Heart left ventricle (tissue), 16 donors: ENCODE results near the gene CXXC5. TPM values are rescaled to one million over a fixed set of nuclear protein-coding genes. Genes with fewer than 3 reads are reported as not detected.

Experiments used
- ATAC-seq, 4 donors: fragments of 200-7000 bp; cut with Tn5 transposase; one replicate each; pipeline ENCODE4 v1.9.1; 2020 to 2022; ENCODE audit warnings: moderate library complexity in 4 of 4, mild to moderate bottlenecking in 3 of 4, moderate number of reproducible peaks in 1 of 4
- DNase-seq, 5 donors: peaks; one replicate each; pipeline ENCODE4 v3.0.0-alpha.2; 2020
- H3K27ac ChIP-seq, 12 donors: fragments of 200-600 bp; sonication (generic) in 4 of 12; one replicate each; pipeline versions ENCODE4 v1.5.0 to v1.8.0; 2016 to 2022; ENCODE audit warnings: mild to moderate bottlenecking in 2 of 12
- H3K27me3 ChIP-seq, 9 donors: fragments of 200-600 bp; sonication (generic) in 2 of 9; one replicate each; pipeline versions ENCODE4 v1.5.1 to v1.8.0; 2016 to 2022; ENCODE audit warnings: mild to moderate bottlenecking in 3 of 9
- H3K36me3 ChIP-seq, 9 donors: fragments of 200-600 bp; sonication (generic) in 2 of 9; one replicate each; pipeline versions ENCODE4 v1.5.0 to v1.8.0; 2018 to 2022; ENCODE audit warnings: mild to moderate bottlenecking in 2 of 9
- H3K4me1 ChIP-seq, 12 donors: fragments of 200-600 bp; sonication (generic) in 4 of 12; one replicate each; pipeline versions ENCODE4 v1.5.0 to v1.8.0; 2016 to 2022; ENCODE audit warnings: mild to moderate bottlenecking in 3 of 12
- H3K4me3 ChIP-seq, 12 donors: fragments of 200-600 bp; sonication (generic) in 4 of 12; one replicate each; pipeline versions ENCODE4 v1.5.0 to v1.8.0; 2017 to 2022; ENCODE audit warnings: mild to moderate bottlenecking in 9 of 12, moderate library complexity in 4 of 12
- H3K9me3 ChIP-seq, 12 donors: fragments of 200-600 bp; sonication (generic) in 4 of 12; one replicate each; pipeline versions ENCODE4 v1.5.0 to v1.8.0; 2016 to 2022; ENCODE audit warnings: mild to moderate bottlenecking in 1 of 12
- POLR2A ChIP-seq, 2 donors: fragments of 450-650 bp; IDR thresholded peaks; one replicate each; pipeline ENCODE4 v1.6.1; 2017; ENCODE audit warnings: antibody characterized with exemption in 2 of 2, mild to moderate bottlenecking in 2 of 2, moderate library complexity in 2 of 2
- WGBS, 4 donors: extraction: QIAGEN DNeasy Blood & Tissue Kit in 2 of 4; methylation state at CpG; one replicate each; pipeline versions ENCODE4 v1.1.5 to v1.1.7; 2013 to 2018; 5-methylcytosine and 5-hydroxymethylcytosine counted together
- intact Hi-C, 10 donors: fragments of 100-400 bp; cut with DNase I; formaldehyde crosslinking; loops; one replicate each; pipeline versions ENCODE4 v1.11.1 to v1.14.2; 2022
- polyA plus RNA-seq, 2 donors: library from polyadenylated mRNA; stranded (reverse); fragments of 200-250 nt; gene quantifications; one replicate each; pipeline ENCODE4 v1.2.3, GENCODE V29; 2013
- total RNA-seq, 9 donors: library from RNA; depleted of rRNA in 2 of 9; stranded (reverse); fragments of >200 nt in 2 of 9; fragmentation: NEBNext Ultra II Directional in 3 of 9; extraction: Animal tissue kit (Norgen Biotek cat#: 25700) in 3 of 9; gene quantifications; one replicate each; pipeline versions ENCODE4 v1.1.0 to v1.2.4, GENCODE V29; 2016 to 2023
- TF ChIP-seq, protein P1 (sequence below), 12 donors: fragments of 200-600 bp; sonication (generic) in 4 of 12; IDR thresholded peaks; one replicate each; pipeline versions ENCODE4 v1.5.0 to v1.8.0; 2018 to 2022; ENCODE audit warnings: antibody characterized with exemption in 12 of 12, mild to moderate bottlenecking in 5 of 12
- donor health status: ischemic (EF 13 %, LVEDD 7.1; RV severe dilation, severe dysfunction).
- donor health status: healthy with polysubstance abuse.
- donor health status: DM: no; HTN: yes; CAD: no.
- donor health status: DM: no; HTN: no; CAD: no.
- donor health status: ischemic (EF 25% LVEDD 6.9; RV normal size, moderate dysfunction).
- donor health status: ischemic (EF 25% LVEDD 5.7; RV mildly dilated, moderate dysfunction).
- donor health status: healthy.
- donor health status: DM: yes; HTN: yes; CAD: no.
- donor health status: ischemic (EF 35%, LVEDD 5.7; RV mildly dilated, moderate dysfunction).
- donor health status: nonischemic (EF 11% LVEDD 7.7; RV severe dilation, severe dysfunction).
- donor health status: DM: yes; HTN: yes; CAD: no.
- donor health status: PGD.
- donor health status: ischemic (EF 29% LVEDD 5.4; RV normal size, mild dysfunction).
- donor health status: nonischemic (EF 23%, LVEDD 6.1; RV moderate dilation, normal function).

Gene CXXC5
- total and polyA plus RNA-seq, 11 donors: 29.8 to 74.6 (median 36.3) TPM

DNA sequence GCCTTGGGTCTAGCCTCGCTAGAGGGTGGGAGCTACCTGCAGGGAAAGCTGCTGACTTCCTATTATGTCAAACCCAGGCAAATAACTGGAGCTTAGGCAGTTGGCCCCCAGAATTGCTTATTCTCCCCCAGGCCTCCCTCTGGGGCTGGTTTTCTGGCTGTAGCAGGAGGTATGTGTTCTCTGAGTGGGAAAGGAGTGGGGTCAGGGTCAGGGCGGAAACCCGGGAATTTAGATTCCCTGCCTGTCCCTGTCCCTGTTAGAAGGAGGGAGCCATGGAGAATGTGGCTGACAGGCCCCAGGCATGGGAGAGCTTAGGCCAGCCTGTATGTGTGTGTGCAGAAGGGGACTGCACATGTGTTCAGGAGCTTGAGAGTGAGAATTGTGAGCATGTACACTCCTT is 13.6 kb upstream of the CXXC5 start:
- DNase-seq: no peak
- Histone ChIP-seq H3K36me3 (peaks cover 0 to 25% (median 9%) of the 10 kb centered on the region in 9 donors), H3K4me3 (no peak overlapping the region), H3K9me3 (no peaks in the 10 kb centered on the region), H3K4me1 (peaks cover 15 to 50% (median 38%) of the 10 kb centered on the region in 12 donors), H3K27me3 (no peaks in the 10 kb centered on the region), H3K27ac (no peak overlapping the region)
- WGBS, 4 donors: 84 to 91% (median 89%) methylated on average over 3 of the region's 3 CpGs
- intact Hi-C loops: loop anchor here in 7 of 10 donors (2.0 to 10.0 kb wide), 8 partner anchors 54 to 520 kb away; no protein-coding TSS in a partner anchor
- ATAC-seq: no peak
- no peak for TF ChIP-seq POLR2A (IDR thresholded peaks at IDR 0.05)
- TF ChIP-seq, protein P1, sequence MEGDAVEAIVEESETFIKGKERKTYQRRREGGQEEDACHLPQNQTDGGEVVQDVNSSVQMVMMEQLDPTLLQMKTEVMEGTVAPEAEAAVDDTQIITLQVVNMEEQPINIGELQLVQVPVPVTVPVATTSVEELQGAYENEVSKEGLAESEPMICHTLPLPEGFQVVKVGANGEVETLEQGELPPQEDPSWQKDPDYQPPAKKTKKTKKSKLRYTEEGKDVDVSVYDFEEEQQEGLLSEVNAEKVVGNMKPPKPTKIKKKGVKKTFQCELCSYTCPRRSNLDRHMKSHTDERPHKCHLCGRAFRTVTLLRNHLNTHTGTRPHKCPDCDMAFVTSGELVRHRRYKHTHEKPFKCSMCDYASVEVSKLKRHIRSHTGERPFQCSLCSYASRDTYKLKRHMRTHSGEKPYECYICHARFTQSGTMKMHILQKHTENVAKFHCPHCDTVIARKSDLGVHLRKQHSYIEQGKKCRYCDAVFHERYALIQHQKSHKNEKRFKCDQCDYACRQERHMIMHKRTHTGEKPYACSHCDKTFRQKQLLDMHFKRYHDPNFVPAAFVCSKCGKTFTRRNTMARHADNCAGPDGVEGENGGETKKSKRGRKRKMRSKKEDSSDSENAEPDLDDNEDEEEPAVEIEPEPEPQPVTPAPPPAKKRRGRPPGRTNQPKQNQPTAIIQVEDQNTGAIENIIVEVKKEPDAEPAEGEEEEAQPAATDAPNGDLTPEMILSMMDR (IDR thresholded peaks at IDR 0.05): no peak

DNA sequence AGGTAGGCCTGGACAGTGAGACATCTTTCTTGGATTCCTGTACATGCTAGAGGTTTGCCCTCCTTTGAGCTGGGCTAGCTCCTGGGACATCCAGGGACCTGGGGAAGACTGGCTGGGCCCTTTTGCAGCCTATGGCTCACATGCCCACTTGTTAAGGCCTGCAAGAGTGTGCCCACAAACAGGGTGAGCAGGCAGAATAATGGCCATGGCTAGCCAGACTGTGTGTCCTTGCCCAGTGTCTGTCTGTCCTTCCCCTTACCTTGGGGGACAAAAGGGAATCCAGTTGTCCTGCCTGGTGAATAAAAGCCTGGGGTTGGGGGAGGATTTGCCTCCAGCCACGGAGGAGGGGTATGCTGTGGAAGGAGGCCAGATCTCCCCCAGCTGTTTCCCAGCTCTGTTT is 13.0 kb upstream of the CXXC5 start:
- intact Hi-C loops: loop anchor here in 7 of 10 donors (1.0 to 10.0 kb wide), 8 partner anchors 54 to 520 kb away; no protein-coding TSS in a partner anchor
- no peaks in the 10 kb centered on the region for H3K27me3 ChIP-seq
- peaks cover 0 to 18% (median 2%) of the 10 kb centered on the region in 9 donors for H3K36me3 ChIP-seq
- H3K27ac ChIP-seq: peak overlapping the region in 7 of 12 donors; percentile 31 to 97 (median 90)
- DNase-seq (no peak), ATAC-seq (no peak)
- H3K4me1 ChIP-seq: peaks cover 15 to 54% (median 38%) of the 10 kb centered on the region in 12 donors
- no peaks in the 10 kb centered on the region for H3K9me3 ChIP-seq
- TF ChIP-seq, protein P1 (IDR thresholded peaks at IDR 0.05): no peak
- TF ChIP-seq POLR2A (IDR thresholded peaks at IDR 0.05): no peak
- no peak overlapping the region for H3K4me3 ChIP-seq
- WGBS, 4 donors: 42 to 64% (median 46%) methylated on average over 1 of the region's 1 CpG

DNA sequence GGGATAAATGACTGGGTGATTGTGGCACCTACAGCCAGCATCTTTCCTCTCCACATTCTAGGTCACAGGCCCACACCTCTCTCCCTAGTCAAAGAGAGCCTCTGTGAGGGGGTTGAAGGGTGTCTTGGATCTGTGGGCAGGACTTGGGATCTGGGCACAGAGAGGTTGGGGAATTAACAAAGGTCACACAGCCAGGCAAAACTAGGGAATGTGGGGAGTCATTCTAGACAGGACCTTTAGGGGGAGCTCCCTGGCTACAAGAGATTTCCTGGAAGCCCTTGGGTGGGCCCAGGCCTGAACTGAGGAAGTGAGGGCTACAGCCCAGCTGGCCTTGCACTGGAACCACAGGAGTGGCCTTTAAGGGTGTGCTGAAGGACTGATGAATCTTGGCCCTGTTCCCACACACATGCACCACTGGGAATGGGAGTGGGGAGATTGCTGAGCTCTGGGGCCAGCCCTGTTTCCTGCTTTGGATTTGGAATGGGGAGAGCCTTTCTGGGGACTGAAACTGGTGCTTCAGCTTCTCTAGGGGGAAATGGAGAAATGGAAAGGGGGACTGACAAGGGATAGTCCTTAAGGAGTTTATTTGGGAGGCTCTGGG is 12.4 kb upstream of the CXXC5 start:
- H3K4me1 ChIP-seq: peaks cover 15 to 56% (median 38%) of the 10 kb centered on the region in 12 donors
- TF ChIP-seq, protein P1 (IDR thresholded peaks at IDR 0.05): peak; percentile 61 to 91 (median 76)
- TF ChIP-seq POLR2A (IDR thresholded peaks at IDR 0.05): no peak

DNA sequence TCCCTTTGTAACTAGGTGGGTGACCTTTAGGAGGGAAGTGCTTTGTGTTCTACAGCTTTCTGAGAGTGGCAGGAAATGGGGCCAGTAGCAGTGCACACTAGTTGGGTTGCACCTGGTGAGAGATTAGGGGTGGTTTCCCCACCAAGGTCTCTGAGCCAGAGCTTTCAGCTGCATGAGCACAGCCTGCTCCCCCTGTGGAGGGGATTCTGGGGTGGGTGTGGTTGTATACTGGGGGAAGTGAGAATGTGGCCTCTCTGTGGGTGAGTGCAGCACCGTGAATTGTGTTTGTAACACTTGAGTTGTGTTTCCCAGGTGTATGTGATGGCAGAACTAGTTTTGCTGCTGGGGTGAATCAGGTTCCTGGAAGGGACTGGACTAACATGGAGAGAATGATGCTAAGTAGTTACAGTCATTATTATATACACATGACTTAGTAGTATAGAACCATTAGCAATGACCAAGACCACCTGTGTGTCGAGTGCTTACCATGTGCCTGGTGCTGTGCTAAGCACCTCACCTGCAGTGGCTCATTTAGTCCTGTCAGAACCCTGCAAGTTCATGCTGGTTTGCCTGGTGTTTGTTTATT is 11.8 kb upstream of the CXXC5 start:
- Histone ChIP-seq H3K4me1 (peaks cover 15 to 56% (median 38%) of the 10 kb centered on the region in 12 donors), H3K9me3 (no peaks in the 10 kb centered on the region), H3K27me3 (no peaks in the 10 kb centered on the region), H3K4me3 (peak overlapping the region in 2 of 12 donors; percentile 53 to 61), H3K36me3 (peaks cover 0 to 14% (median 0%) of the 10 kb centered on the region in 9 donors), H3K27ac (peak overlapping the region in 11 of 12 donors; percentile 63 to 97 (median 91))
- TF ChIP-seq, protein P1 (IDR thresholded peaks at IDR 0.05): no peak
- TF ChIP-seq POLR2A (IDR thresholded peaks at IDR 0.05): no peak
- WGBS, 4 donors: 48 to 61% (median 54%) methylated on average over 2 of the region's 2 CpGs
- DNase-seq (no peak), ATAC-seq (peak in 2 of 4 donors; percentile 2 to 12)
- intact Hi-C loops: loop anchor here in 7 of 10 donors (1.0 to 10.0 kb wide), 8 partner anchors 15 to 519 kb away; no protein-coding TSS in a partner anchor

More for the DNA sequence above, 12.4 kb upstream of the CXXC5 start:
- peak overlapping the region in 1 of 12 donors; percentile 11 for H3K4me3 ChIP-seq
- H3K27ac ChIP-seq: peak overlapping the region in 11 of 12 donors; percentile 63 to 97 (median 91)
- H3K36me3 ChIP-seq: peaks cover 0 to 14% (median 0%) of the 10 kb centered on the region in 9 donors
- intact Hi-C loops: loop anchor here in 8 of 10 donors (1.0 to 10.0 kb wide), 11 partner anchors 15 to 519 kb away; no protein-coding TSS in a partner anchor
- no peaks in the 10 kb centered on the region for H3K9me3 ChIP-seq
- peak; percentile 65 to 81 (median 74) for ATAC-seq
- DNase-seq: peak; percentile 88 to 95 (median 92)
- no peaks in the 10 kb centered on the region for H3K27me3 ChIP-seq
